ENCODE results near the gene RBM23.

GRCh38 chr14:22903742-22904087, 15.2 kb downstream of the RBM23 start:
- TF ChIP-seq POLR2A (IDR thresholded peaks at IDR 0.05; ENCODE audit: low read depth, low read length), result no peak
- TF ChIP-seq TAF1 (IDR thresholded peaks at IDR 0.05; ENCODE audit: borderline replicate concordance, low read depth, low read length), result no peak
- no peak for TF ChIP-seq POLR2AphosphoS5 (IDR thresholded peaks at IDR 0.05; ENCODE audit: low read depth, low read length)
